Measurements from ENCODE around the gene OPN5.

The OPN5 gene

DNA sequence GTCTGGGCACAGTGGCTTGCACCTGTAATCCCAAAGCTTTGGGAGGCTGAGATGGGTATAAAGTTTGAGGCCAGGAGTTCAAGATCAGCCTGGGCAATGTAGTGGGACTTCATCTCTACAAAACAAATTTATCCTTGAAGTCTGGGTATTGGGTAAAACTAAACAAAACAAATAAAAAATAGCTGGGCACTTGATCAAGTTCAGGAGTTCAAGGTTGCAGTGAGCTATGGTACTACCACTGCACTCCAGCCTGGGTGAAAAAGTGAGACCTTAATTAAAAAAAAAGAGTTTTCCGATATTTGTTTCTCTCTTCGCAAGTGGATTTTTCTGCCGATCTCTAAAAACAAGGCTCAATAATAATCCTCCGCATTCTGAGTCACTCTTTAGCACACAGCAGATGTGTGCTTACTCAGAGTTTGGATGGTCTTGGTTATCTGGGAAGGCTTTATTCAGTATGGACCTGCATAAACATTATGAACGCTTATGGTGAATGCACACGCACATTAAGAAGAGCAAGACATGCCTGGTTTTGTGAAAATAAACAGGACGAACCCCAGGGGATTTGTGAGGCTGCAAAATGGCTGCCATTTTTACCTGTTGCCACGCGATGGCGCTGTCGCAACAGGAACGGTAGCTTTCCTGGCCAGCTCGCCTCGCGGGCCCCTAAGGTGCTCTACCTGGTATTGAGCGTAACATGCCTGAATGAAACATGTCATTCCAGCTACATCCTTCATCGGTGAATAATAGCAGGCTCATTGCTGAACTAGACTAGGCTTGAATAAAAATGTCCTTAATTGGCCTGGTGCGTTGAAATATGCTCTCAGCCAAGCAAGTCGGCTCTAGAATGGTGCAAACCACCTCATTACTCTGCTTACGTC lies 6.0 kb downstream of the OPN5 start:
- peak; percentile 43 for DNase-seq (ENCODE audit: insufficient read length, low spot score)
- FAIRE-seq = peak; percentile 89

- FAIRE-seq (no peak), DNase-seq (ENCODE audit: insufficient read length, low spot score) (no peak)
Observed at GRCh38 chr6:47788498-47788884, 6.7 kb downstream of the OPN5 start.

GRCh38 chr6:47789553-47789952 lies 7.7 kb downstream of the OPN5 start:
- DNase-seq (ENCODE audit: insufficient read length, low spot score) (no peak), FAIRE-seq (no peak)

GRCh38 chr6:47792216-47792733 lies 10.4 kb downstream of the OPN5 start:
- DNase-seq (ENCODE audit: insufficient read length, low spot score) = no peak
- no peak for FAIRE-seq

DNA sequence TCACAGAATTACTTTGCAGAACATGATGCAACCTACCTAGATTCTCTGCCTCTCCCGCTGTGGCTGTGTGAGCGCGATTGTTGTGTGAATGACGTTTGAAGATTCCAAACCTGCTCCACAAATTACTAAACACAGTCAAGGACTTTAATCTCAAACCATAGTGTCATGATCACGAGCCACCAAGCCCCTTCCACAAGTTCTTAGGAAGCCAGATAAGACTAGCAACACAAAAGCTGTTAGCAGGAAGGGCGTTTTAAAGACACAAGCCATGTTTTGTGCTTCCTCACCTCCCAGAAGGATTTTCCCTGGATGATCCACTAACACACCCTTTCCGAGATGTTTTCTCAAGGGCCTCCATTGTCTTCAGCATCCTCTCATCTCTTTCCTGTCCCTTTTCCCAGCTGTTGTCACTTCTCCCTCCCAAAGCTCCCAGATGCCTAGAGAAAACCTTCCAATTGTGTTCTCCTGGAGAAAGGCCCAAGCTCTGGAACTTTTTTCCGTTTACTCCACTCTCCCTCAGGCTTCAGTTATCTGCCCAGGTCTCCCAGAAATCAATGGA lies 12.8 kb downstream of the OPN5 start:
- DNase-seq (ENCODE audit: insufficient read length, low spot score) = no peak
- no peak for FAIRE-seq

- FAIRE-seq (no peak), DNase-seq (ENCODE audit: insufficient read length, low spot score) (no peak)
Observed at GRCh38 chr6:47801984-47802383, 20.2 kb downstream of the OPN5 start.

GRCh38 chr6:47804821-47805220 lies 23.0 kb downstream of the OPN5 start:
- no peak for FAIRE-seq

GRCh38 chr6:47809873-47810272 lies 28.0 kb downstream of the OPN5 start:
- no peak for FAIRE-seq
- DNase-seq (ENCODE audit: insufficient read length, low spot score) = no peak

More at GRCh38 chr6:47804821-47805220, 23.0 kb downstream of the OPN5 start:
- no peak for DNase-seq (ENCODE audit: insufficient read length, low spot score)

DNA sequence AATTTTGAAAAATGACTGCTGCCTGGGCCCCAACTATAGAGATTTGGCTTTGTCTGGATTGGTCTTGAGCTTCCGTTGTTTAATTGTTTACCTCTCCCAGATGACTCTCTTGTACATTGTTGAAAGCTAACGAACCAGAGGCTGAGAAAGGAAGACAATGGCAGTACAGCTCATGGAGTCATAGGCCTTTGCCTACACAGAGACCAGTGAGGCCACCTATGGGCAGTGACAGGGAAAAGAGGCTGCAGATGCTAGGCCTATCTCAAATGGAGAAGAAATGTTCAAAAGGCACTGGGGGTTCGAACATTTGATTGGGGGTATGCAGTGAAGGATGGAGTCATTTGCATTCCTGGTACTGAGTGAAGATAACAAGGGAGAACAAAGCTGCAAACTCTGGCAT lies 29.1 kb downstream of the OPN5 start:
- FAIRE-seq = no peak
- no peak for DNase-seq (ENCODE audit: insufficient read length, low spot score)

DNA sequence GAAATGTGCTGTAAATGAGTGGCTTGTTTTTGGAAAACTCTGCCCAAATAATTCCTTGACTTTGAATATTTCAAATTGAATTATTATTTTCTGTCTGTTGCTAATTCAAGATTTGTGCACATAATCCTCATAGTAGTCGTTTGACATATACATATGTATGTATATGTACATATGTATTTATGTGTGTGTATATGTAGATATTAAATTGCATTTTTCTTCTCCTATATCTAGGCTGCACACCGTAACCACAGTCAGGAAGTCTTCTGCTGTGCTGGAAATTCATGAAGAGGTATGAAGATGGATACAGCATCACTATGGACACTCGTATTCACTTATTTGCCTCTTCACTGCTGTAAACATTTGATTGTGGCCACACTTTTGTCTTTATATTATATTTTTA lies 29.6 kb downstream of the OPN5 start:
- FAIRE-seq = no peak
- no peak for DNase-seq (ENCODE audit: insufficient read length, low spot score)

GRCh38 chr6:47817749-47818148 lies 35.9 kb downstream of the OPN5 start:
- DNase-seq (ENCODE audit: insufficient read length, low spot score) (no peak), FAIRE-seq (no peak)

DNA sequence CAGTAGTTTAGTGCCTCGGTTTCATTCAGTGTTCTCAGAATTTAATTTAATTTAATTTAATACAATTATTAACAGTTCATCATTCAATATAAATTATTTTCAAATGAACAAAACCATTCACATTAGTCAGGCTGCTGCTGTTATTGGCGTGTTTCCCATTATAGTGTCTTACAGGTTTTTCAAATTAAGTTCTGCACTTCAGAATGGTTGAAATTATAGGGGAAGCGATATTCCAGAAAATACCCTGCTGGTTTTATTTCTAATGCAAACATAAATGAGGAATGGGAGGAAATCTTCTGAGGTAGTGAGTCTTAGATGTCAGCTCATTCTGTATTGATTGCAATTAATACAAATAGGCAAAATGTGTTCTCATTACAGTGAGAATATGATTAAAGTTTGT lies 37.6 kb downstream of the OPN5 start:
- FAIRE-seq = no peak
- no peak for DNase-seq (ENCODE audit: insufficient read length, low spot score)

GRCh38 chr6:47822856-47823554 lies 41.2 kb downstream of the OPN5 start:
- DNase-seq (ENCODE audit: insufficient read length, low spot score) = no peak

DNA sequence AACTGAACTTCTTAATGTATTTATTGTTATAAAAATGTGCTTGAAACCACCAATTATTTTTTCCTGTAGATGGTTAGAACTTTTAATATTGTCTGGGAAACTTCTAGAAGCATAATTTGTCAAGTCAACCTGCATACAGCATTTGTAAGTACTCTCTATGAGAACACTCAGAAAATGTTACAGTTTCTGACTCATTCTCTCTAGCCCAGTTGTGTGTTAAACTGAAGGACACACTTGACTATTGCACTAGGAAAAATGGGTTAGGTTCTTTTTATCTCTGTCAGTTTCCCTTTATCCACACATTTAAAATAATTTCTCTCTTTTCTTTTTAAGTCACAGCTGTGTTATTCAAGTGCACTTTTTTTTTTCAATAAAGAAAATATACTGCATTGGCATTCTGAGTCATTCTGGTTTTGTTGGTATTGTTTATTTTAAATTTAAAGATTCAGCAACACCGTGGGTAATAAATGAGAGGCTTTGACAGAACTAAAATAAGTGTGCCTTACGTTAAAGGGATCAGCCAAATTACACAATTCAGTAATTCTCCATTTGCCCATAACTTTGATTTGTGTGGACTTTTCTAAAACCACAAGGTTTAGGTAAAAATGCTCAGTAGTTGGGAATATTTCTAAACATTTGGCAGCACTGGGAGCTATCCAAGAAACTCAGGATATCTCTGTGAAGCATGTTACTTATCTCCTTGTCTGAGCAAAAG lies 50.7 kb downstream of the OPN5 start:
- no peak for FAIRE-seq

More at GRCh38 chr6:47822856-47823554, 41.2 kb downstream of the OPN5 start:
- FAIRE-seq = no peak

DNA sequence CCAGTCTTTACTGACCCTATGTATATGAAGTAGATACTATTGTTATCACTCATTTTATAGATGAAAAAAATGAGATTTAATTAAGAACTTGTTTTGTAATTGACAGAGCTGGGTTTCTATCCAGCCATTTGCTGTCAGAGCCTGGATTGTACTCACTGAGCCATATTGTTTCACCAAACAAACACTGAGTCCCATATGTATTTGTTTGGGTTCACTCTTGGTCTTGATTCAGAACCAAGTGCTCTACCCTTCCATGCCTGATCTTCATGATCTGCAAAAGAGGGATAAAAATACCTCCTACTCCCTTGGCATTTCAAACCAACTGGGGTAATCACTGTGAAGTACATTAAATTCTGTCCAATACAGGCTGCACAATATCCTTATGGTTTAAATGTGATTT lies 52.4 kb downstream of the OPN5 start:
- DNase-seq (ENCODE audit: insufficient read length, low spot score) = no peak
- FAIRE-seq = no peak

More for the DNA sequence above, 50.7 kb downstream of the OPN5 start:
- no peak for DNase-seq (ENCODE audit: insufficient read length, low spot score)

DNA sequence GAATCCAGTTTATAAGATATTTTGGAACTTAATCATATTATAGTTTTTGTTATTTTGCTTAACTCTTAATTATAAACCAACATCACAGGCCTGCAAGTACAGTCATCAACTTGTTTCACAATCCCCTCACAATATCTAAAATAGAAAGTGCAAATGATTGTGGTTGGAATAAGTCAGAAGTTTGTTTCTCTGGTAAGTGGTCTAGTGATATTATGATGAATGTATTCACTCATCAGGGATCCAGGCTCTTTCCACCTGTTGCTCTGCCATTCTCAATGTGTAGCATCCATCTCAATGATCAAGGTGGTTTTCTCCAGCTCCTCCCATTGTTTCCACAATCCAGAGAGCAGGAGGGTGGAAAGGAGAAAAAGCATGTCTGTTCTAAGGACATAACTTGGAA lies 54.2 kb downstream of the OPN5 start:
- DNase-seq (ENCODE audit: insufficient read length, low spot score) = no peak
- no peak for FAIRE-seq

- no peak for FAIRE-seq
- DNase-seq (ENCODE audit: insufficient read length, low spot score) = no peak
Observed at GRCh38 chr6:47836639-47837038, 54.8 kb downstream of the OPN5 start.

DNA sequence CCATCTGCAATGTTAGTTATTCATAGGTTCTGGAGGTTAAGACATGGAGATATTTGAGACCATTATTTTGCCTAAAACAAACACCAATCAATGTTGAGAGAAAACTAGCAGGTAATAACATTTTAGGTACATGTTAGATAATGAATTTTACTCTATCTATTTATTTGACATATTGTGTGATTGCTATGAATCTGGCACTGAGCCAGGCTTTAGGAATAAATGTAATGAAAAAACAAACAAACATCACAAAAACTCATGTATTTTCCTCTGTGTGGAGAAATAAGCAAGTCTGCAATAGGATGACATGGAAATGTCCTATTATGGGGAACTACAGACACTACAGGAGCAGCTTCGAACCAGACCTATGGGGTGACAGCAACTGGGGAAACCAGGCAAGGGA lies 57.8 kb downstream of the OPN5 start:
- FAIRE-seq (no peak), DNase-seq (ENCODE audit: insufficient read length, low spot score) (no peak)

- no peak for FAIRE-seq
- DNase-seq (ENCODE audit: insufficient read length, low spot score) = no peak
Observed at GRCh38 chr6:47844881-47845280, 63.0 kb downstream of the OPN5 start.

GRCh38 chr6:47846752-47847151 lies 64.9 kb downstream of the OPN5 start:
- FAIRE-seq (no peak), DNase-seq (ENCODE audit: insufficient read length, low spot score) (no peak)

- FAIRE-seq (no peak), DNase-seq (ENCODE audit: insufficient read length, low spot score) (no peak)
Observed at GRCh38 chr6:47851091-47851490, 69.3 kb downstream of the OPN5 start.
